Stomach (tissue), 9 donors: Measurements from ENCODE around the gene LGMN. TPM values are rescaled to one million over a fixed set of nuclear protein-coding genes. Genes with fewer than 3 reads are reported as not detected.

Experiments
- DNase-seq, 2 donors: peaks; one replicate each; pipeline versions ENCODE4 v3.0.0 to v3.0.0-alpha.2; 2013 to 2019
- H3K27ac ChIP-seq, 5 donors: fragments of 200-600 bp in 4 of 5; sonication (generic) in 4 of 5; one replicate each; pipeline ENCODE4 v1.5.1; 2013 to 2019; ENCODE audit warnings: mild to moderate bottlenecking in 1 of 5, moderate library complexity in 1 of 5
- H3K27me3 ChIP-seq, 3 donors: fragments of 200-600 bp; sonication (generic); one replicate each; pipeline ENCODE4 v1.5.1; 2017 to 2019; ENCODE audit warnings: mixed run types in 1 of 3
- H3K36me3 ChIP-seq, 4 donors: fragments of 200-600 bp; sonication (generic); 1 replicate in 3 of 4; 2 replicates in 1 of 4; pipeline ENCODE4 v1.5.1; 2016 to 2019
- H3K4me1 ChIP-seq, 4 donors: fragments of 200-600 bp; sonication (generic); one replicate each; pipeline ENCODE4 v1.5.1; 2016 to 2019
- H3K4me3 ChIP-seq, 4 donors: fragments of 200-600 bp; sonication (generic) in 3 of 4; one replicate each; pipeline ENCODE4 v1.5.1; 2016 to 2019; ENCODE audit warnings: mild to moderate bottlenecking in 1 of 4
- H3K9me3 ChIP-seq, 4 donors: fragments of 200-600 bp; sonication (generic); one replicate each; pipeline ENCODE4 v1.5.1; 2016 to 2019
- EP300 ChIP-seq: sonication (generic); formaldehyde crosslinking; IDR thresholded peaks from one replicate; pipeline ENCODE4 v1.6.1; 2017; ENCODE audit warnings: antibody characterized with exemption
- POLR2A ChIP-seq, 4 donors: fragments of 450-650 bp; IDR thresholded peaks; one replicate each; pipeline ENCODE4 v1.6.1; 2016; ENCODE audit warnings: antibody characterized with exemption in 4 of 4, control low read depth in 2 of 4, mild to moderate bottlenecking in 1 of 4, moderate library complexity in 1 of 4
- POLR2AphosphoS5 ChIP-seq, 3 donors: sonication (generic); formaldehyde crosslinking; IDR thresholded peaks; one replicate each; pipeline ENCODE4 v1.6.1; 2016; ENCODE audit warnings: antibody characterized with exemption in 3 of 3
- WGBS, 5 donors: extraction: QIAGEN DNeasy Blood & Tissue Kit in 3 of 5; methylation state at CpG; one replicate each; pipeline versions ENCODE4 v1.1.5 to v1.1.7; 2013 to 2018; 5-methylcytosine and 5-hydroxymethylcytosine counted together
- intact Hi-C: fragments of 100-400 bp; cut with DNase I; formaldehyde crosslinking; loops from one replicate; pipeline ENCODE4 v1.15.1; 2023; ENCODE audit warnings: low total_unique reads
- polyA plus RNA-seq, 3 donors: library from polyadenylated mRNA; stranded (reverse); fragments of 200-250 nt; gene quantifications; one replicate each; pipeline ENCODE4 v1.2.3, GENCODE V29; 2013
- total RNA-seq, 5 donors: library from RNA; depleted of rRNA; stranded (reverse); fragments of >200 nt; gene quantifications; one replicate each; pipeline versions ENCODE4 v1.1.0 to v1.2.3, GENCODE V29; 2014 to 2016
- TF ChIP-seq, protein P1 (sequence below), 7 experiments: fragments of 450-650 bp in 4 of 7; fragments of 200-600 bp in 3 of 7; sonication (generic) in 3 of 7; IDR thresholded peaks; one replicate each; pipeline ENCODE4 v1.5.1; 2016 to 2019; ENCODE audit warnings: antibody characterized with exemption in 7 of 7, control low read depth in 2 of 7, mild to moderate bottlenecking in 1 of 7
- donor health status: healthy with polysubstance abuse.
- donor health status: Bipolar disorder and iron deficiency.
- donor health status: healthy.

LGMN gene
- total and polyA plus RNA-seq, 8 donors: 8.2 to 142 (median 50.0) TPM

DNA sequence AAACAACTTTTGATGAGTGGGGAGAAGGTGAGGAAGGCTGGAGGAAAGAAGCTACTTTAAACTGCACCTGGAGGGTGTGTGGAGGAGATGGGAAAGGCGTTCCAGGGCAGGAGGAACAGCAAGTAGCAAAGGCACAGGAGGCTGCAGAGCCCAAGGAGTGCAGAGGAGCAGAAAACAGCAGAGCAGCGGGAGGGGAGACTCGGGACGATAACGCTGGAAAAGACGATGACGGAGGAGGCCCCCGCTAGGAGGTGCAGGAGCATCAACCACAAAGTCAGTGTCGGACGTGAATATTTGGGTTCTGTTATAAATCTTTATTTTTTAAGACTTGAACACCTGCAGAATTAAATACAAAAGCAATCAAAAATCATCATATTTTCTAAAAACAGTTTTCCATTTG, 44.9 kb downstream of the LGMN start:
- H3K27ac ChIP-seq: peak overlapping the region in 1 of 5 donors; percentile 38
- WGBS, 5 donors: 94 to 97% (median 95%) methylated on average over 10 of the region's 10 CpGs
- H3K27me3 ChIP-seq: no peaks in the 10 kb centered on the region
- peaks cover 8 to 62% (median 47%) of the 10 kb centered on the region in 4 donors for H3K36me3 ChIP-seq
- H3K4me1 ChIP-seq: no peaks in the 10 kb centered on the region
- TF ChIP-seq POLR2A (IDR thresholded peaks at IDR 0.05) (no peak), POLR2AphosphoS5 (IDR thresholded peaks at IDR 0.05) (no peak), EP300 (no peak)
- TF ChIP-seq, protein P1, sequence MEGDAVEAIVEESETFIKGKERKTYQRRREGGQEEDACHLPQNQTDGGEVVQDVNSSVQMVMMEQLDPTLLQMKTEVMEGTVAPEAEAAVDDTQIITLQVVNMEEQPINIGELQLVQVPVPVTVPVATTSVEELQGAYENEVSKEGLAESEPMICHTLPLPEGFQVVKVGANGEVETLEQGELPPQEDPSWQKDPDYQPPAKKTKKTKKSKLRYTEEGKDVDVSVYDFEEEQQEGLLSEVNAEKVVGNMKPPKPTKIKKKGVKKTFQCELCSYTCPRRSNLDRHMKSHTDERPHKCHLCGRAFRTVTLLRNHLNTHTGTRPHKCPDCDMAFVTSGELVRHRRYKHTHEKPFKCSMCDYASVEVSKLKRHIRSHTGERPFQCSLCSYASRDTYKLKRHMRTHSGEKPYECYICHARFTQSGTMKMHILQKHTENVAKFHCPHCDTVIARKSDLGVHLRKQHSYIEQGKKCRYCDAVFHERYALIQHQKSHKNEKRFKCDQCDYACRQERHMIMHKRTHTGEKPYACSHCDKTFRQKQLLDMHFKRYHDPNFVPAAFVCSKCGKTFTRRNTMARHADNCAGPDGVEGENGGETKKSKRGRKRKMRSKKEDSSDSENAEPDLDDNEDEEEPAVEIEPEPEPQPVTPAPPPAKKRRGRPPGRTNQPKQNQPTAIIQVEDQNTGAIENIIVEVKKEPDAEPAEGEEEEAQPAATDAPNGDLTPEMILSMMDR (IDR thresholded peaks at IDR 0.05): no peak
- H3K9me3 ChIP-seq: no peaks in the 10 kb centered on the region
- intact Hi-C loops: no loop called here
- DNase-seq: no peak
- H3K4me3 ChIP-seq: no peak overlapping the region

DNA sequence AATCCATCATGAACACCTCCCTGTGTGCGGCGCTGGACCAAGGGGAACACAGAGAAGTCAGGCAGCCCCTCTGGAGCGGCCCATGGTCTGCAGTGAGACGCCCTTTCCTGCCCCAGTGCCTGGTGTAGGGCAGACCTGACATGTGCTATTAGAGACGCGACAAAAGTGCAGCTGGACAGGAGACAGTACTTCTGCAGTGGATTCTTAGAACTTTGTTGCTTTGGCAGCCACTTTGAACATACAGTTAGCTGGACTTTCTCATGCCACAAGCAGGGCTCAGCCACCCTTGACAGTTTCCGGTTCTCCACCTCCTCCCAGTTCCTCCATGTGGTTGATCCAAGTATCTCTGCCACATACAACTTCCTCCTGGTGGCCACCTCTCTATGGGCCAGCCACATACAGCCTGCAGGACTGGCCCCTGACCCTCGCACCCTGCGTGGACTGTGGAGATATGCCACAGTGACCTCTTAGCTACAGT, 45.9 kb downstream of the LGMN start:
- Histone ChIP-seq H3K4me3 (no peak overlapping the region), H3K36me3 (peaks cover 8 to 52% (median 44%) of the 10 kb centered on the region in 4 donors), H3K27ac (no peak overlapping the region), H3K27me3 (no peaks in the 10 kb centered on the region), H3K9me3 (no peaks in the 10 kb centered on the region), H3K4me1 (no peaks in the 10 kb centered on the region)
- DNase-seq: no peak
- 70 to 93% (median 84%) methylated on average over 9 of the region's 9 CpGs for WGBS, 5 donors
- intact Hi-C loops: no loop called here
- TF ChIP-seq POLR2A (IDR thresholded peaks at IDR 0.05) (no peak), POLR2AphosphoS5 (IDR thresholded peaks at IDR 0.05) (no peak), EP300 (no peak)
- TF ChIP-seq, protein P1 (IDR thresholded peaks at IDR 0.05): no peak

DNA sequence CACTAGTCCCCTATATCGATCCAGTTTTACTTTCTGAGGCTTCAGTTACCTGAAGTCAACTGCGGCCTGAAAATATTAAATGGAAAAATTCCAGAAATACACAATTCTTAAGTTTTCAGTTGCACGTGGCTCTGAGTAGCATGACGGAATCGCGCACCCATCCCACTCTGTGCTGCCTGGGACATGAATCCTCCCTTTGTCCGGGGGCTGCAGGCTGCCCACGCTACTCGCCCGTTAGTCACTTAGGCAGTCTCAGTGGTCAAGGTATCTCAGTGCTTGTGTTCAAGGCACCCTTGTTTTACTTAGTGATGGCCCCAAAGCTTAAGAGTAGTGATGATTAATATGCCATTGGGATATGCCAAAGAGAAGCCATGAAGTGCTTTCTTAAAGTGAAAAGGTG, 46.6 kb downstream of the LGMN start:
- DNase-seq: no peak
- H3K4me1 ChIP-seq: no peaks in the 10 kb centered on the region
- H3K27ac ChIP-seq: no peak overlapping the region
- no peak overlapping the region for H3K4me3 ChIP-seq
- peaks cover 6 to 46% (median 38%) of the 10 kb centered on the region in 4 donors for H3K36me3 ChIP-seq
- TF ChIP-seq, protein P1 (IDR thresholded peaks at IDR 0.05): no peak
- no peak for TF ChIP-seq POLR2AphosphoS5 (IDR thresholded peaks at IDR 0.05)
- TF ChIP-seq POLR2A (IDR thresholded peaks at IDR 0.05): no peak
- TF ChIP-seq EP300: no peak
- 91 to 96% (median 93%) methylated on average over 10 of the region's 10 CpGs for WGBS, 5 donors
- H3K27me3 ChIP-seq: no peaks in the 10 kb centered on the region
- intact Hi-C loops: no loop called here
- no peaks in the 10 kb centered on the region for H3K9me3 ChIP-seq

DNA sequence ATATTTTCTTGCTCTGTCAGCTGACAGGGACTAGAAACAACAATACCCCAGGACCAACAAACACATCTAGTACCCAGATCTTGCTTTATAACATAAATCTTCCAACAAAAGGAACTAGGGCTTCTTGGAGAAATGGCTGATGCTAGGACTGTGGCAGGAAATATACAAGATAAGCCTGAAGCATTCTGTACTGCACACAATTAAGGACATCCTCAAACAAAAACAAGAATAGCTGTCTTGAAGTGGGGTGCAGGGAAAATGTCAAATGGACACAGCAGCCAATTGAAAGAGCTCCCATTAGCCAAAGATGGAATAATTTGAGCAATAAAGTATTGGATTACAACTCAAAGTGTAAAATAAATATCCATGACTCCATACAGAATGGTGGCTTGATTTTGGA, 50.0 kb downstream of the LGMN start:
- no peak for DNase-seq
- Histone ChIP-seq H3K27ac (no peak overlapping the region), H3K36me3 (peaks cover 0 to 11% (median 4%) of the 10 kb centered on the region in 4 donors), H3K27me3 (no peaks in the 10 kb centered on the region), H3K4me1 (peaks cover 0 to 6% (median 1%) of the 10 kb centered on the region in 4 donors), H3K4me3 (no peak overlapping the region), H3K9me3 (no peaks in the 10 kb centered on the region)
- no peak for TF ChIP-seq POLR2AphosphoS5 (IDR thresholded peaks at IDR 0.05)
- intact Hi-C loops: no loop called here

DNA sequence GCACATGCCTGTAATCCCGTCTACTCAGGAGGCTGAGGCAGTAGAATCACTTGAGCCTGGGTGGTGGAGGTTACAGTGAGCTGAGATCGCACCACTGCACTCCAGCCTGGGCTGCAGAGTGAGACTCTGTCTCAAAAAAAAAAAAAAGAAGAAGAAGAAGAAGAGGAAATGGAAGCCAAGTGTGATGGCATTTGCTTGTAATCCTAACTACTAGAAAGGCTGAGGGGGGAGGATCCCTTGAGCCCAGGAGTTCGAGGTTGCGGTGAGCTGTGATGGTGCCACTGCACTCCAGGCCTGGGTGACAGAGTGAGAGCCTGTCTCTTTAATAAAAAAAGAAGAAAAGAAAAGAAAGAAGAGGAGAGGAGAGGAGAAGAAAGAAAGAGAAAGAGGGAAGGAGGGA, 52.1 kb downstream of the LGMN start:
- Histone ChIP-seq H3K9me3 (no peaks in the 10 kb centered on the region), H3K27me3 (no peaks in the 10 kb centered on the region), H3K4me1 (peaks cover 10 to 21% (median 15%) of the 10 kb centered on the region in 4 donors), H3K4me3 (no peak overlapping the region), H3K36me3 (no peaks in the 10 kb centered on the region), H3K27ac (no peak overlapping the region)
- DNase-seq: no peak
- intact Hi-C loops: no loop called here
- 80 to 89% (median 85%) methylated on average over 4 of the region's 4 CpGs for WGBS, 5 donors
- TF ChIP-seq POLR2A (IDR thresholded peaks at IDR 0.05): no peak
- no peak for TF ChIP-seq EP300
- TF ChIP-seq, protein P1 (IDR thresholded peaks at IDR 0.05): no peak
